UCSD-AML1 (cell line): Measurements from ENCODE around the gene PHACTR1.

Experiments used
- DNase-seq: peaks from one replicate; lab custom pipeline; 2025; ENCODE audit not compliant: unreplicated experiment; lab: John Stamatoyannopoulos, UW

Gene PHACTR1

GRCh38 chr6:12844284-12845223, 128.0 kb downstream of the PHACTR1 start:
- no peak for DNase-seq

- no peak for DNase-seq
Measured at GRCh38 chr6:12845224-12846004, 128.8 kb downstream of the PHACTR1 start.

- DNase-seq, result no peak
Measured at GRCh38 chr6:12848964-12849808, 132.6 kb downstream of the PHACTR1 start.

- no peak for DNase-seq
Measured at GRCh38 chr6:12849809-12850198, 133.2 kb downstream of the PHACTR1 start.

GRCh38 chr6:12851123-12851695, 134.6 kb downstream of the PHACTR1 start:
- DNase-seq, result no peak

GRCh38 chr6:12861603-12862002, 145.0 kb downstream of the PHACTR1 start:
- DNase-seq, result no peak

GRCh38 chr6:12865117-12865516, 148.6 kb downstream of the PHACTR1 start:
- DNase-seq, result no peak

- DNase-seq, result no peak
Measured at GRCh38 chr6:12865671-12866181, 149.2 kb downstream of the PHACTR1 start.

- DNase-seq, result no peak
Measured at GRCh38 chr6:12866422-12867029, 150.0 kb downstream of the PHACTR1 start.

- no peak for DNase-seq
Measured at GRCh38 chr6:12869816-12870432, 153.4 kb downstream of the PHACTR1 start.

- no peak for DNase-seq
Measured at GRCh38 chr6:12873691-12874090, 157.1 kb downstream of the PHACTR1 start.

GRCh38 chr6:12875051-12875450, 158.5 kb downstream of the PHACTR1 start:
- DNase-seq, result no peak

GRCh38 chr6:12878741-12879140, 162.2 kb downstream of the PHACTR1 start:
- no peak for DNase-seq

GRCh38 chr6:12882761-12883290, 166.3 kb downstream of the PHACTR1 start:
- no peak for DNase-seq

- no peak for DNase-seq
Measured at GRCh38 chr6:12884983-12885382, 168.4 kb downstream of the PHACTR1 start.

- DNase-seq, result no peak
Measured at GRCh38 chr6:12886961-12887775, 170.6 kb downstream of the PHACTR1 start.

GRCh38 chr6:12890171-12890790, 173.7 kb downstream of the PHACTR1 start:
- DNase-seq, result no peak

GRCh38 chr6:12891595-12891994, 175.0 kb downstream of the PHACTR1 start:
- no peak for DNase-seq
